GM23248 (cell line): Measurements from ENCODE around the gene OGFOD1.

Source experiments
- EZH2 ChIP-seq: fragments of 200-600 bp; sonication (generic); IDR thresholded peaks from 2 replicates; pipeline ENCODE4 v1.6.1; 2018; ENCODE audit warnings: antibody characterized with exemption, mild to moderate bottlenecking; ENCODE audit not compliant: insufficient read depth, poor library complexity, severe bottlenecking
- EZH2phosphoT487 ChIP-seq: fragments of 200-600 bp; sonication (generic); IDR thresholded peaks from 2 replicates; pipeline ENCODE4 v1.6.1; 2018; ENCODE audit warnings: antibody characterized with exemption, moderate library complexity, mild to moderate bottlenecking, low read depth; ENCODE audit not compliant: insufficient read depth

- TF ChIP-seq EZH2 (no peak), EZH2phosphoT487 (no peak)
Observed at GRCh38 chr16:56436258-56436657, 15.1 kb upstream of the OGFOD1 start.
